ENCODE data around the gene FOLR2.

The FOLR2 gene

DNA sequence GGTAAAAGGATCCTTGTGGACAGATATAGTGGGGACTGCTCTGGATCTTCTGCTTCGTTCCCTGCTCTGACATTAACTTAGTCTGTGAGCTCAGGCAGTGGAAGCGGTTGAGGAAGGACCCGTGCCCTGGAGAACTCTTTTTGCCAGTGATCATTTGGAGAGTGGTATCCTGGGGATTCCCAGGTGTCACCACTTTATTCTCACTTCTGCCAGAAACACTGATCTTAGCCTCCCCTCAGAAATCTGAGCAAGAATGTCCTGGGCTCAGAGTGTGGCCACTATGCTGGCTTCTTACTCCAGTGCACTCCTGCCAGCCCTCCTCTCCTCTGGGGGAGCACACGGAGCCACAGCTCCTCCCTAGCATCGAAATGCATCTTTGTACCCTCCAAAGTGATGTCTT, 35.0 kb downstream of the FOLR2 start:
- no peak for TF ChIP-seq YY1 (IDR thresholded peaks at IDR 0.05; ENCODE audit: low read depth)
- TF ChIP-seq, protein P1, sequence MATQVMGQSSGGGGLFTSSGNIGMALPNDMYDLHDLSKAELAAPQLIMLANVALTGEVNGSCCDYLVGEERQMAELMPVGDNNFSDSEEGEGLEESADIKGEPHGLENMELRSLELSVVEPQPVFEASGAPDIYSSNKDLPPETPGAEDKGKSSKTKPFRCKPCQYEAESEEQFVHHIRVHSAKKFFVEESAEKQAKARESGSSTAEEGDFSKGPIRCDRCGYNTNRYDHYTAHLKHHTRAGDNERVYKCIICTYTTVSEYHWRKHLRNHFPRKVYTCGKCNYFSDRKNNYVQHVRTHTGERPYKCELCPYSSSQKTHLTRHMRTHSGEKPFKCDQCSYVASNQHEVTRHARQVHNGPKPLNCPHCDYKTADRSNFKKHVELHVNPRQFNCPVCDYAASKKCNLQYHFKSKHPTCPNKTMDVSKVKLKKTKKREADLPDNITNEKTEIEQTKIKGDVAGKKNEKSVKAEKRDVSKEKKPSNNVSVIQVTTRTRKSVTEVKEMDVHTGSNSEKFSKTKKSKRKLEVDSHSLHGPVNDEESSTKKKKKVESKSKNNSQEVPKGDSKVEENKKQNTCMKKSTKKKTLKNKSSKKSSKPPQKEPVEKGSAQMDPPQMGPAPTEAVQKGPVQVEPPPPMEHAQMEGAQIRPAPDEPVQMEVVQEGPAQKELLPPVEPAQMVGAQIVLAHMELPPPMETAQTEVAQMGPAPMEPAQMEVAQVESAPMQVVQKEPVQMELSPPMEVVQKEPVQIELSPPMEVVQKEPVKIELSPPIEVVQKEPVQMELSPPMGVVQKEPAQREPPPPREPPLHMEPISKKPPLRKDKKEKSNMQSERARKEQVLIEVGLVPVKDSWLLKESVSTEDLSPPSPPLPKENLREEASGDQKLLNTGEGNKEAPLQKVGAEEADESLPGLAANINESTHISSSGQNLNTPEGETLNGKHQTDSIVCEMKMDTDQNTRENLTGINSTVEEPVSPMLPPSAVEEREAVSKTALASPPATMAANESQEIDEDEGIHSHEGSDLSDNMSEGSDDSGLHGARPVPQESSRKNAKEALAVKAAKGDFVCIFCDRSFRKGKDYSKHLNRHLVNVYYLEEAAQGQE (IDR thresholded peaks at IDR 0.05; ENCODE audit: low read depth): no peak
- TF ChIP-seq TEAD4 (IDR thresholded peaks at IDR 0.05): no peak
- TF ChIP-seq, protein P2, sequence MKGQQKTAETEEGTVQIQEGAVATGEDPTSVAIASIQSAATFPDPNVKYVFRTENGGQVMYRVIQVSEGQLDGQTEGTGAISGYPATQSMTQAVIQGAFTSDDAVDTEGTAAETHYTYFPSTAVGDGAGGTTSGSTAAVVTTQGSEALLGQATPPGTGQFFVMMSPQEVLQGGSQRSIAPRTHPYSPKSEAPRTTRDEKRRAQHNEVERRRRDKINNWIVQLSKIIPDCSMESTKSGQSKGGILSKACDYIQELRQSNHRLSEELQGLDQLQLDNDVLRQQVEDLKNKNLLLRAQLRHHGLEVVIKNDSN (IDR thresholded peaks at IDR 0.05): no peak
- TF ChIP-seq NFIC (IDR thresholded peaks at IDR 0.05): no peak
- no peak for TF ChIP-seq CEBPB (IDR thresholded peaks at IDR 0.05)
- TF ChIP-seq, protein P3, sequence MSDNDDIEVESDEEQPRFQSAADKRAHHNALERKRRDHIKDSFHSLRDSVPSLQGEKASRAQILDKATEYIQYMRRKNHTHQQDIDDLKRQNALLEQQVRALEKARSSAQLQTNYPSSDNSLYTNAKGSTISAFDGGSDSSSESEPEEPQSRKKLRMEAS (IDR thresholded peaks at IDR 0.05): no peak
- TF ChIP-seq EP300 (IDR thresholded peaks at IDR 0.05; ENCODE audit: borderline replicate concordance): no peak
- TF ChIP-seq RAD21 (IDR thresholded peaks at IDR 0.05; ENCODE audit: low read depth): no peak
- TF ChIP-seq ZBTB7A (IDR thresholded peaks at IDR 0.05; ENCODE audit: low read depth): no peak
- TF ChIP-seq TAF1 (IDR thresholded peaks at IDR 0.05; ENCODE audit: low read depth): no peak
- TF ChIP-seq FOXM1 (IDR thresholded peaks at IDR 0.05; ENCODE audit: borderline replicate concordance, low read depth): no peak
- no peak for TF ChIP-seq TCF12 (IDR thresholded peaks at IDR 0.05; ENCODE audit: low read depth)
- no peak for TF ChIP-seq EGR1 (IDR thresholded peaks at IDR 0.05)
- TF ChIP-seq CREB1 (IDR thresholded peaks at IDR 0.05; ENCODE audit: low read depth): no peak

DNA sequence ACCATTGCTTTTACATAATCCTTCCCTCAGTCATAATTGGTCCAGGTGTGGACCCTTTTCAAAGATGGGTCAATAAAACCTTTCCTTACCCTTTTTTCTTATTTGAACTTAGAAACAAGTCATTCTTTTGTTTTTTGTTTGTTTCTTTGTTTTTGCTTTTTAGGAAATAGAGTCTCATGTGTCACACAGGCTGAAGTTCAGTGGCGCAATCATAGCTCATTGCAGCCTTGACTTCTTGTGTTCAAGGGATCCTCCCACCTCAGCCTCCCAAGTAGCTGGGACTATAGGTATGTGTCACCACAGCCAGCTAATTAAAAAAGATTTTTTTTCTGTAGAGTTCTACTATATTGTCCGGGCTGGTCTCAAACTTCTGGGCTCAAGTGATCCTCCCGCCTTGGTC, 36.8 kb downstream of the FOLR2 start:
- TF ChIP-seq, protein P2 (IDR thresholded peaks at IDR 0.05): no peak
- TF ChIP-seq, protein P3 (IDR thresholded peaks at IDR 0.05): no peak
- TF ChIP-seq TEAD4 (IDR thresholded peaks at IDR 0.05) (no peak), EP300 (IDR thresholded peaks at IDR 0.05; ENCODE audit: borderline replicate concordance) (no peak), CEBPB (IDR thresholded peaks at IDR 0.05) (no peak), EGR1 (IDR thresholded peaks at IDR 0.05) (no peak), ZBTB7A (IDR thresholded peaks at IDR 0.05; ENCODE audit: low read depth) (no peak), TAF1 (IDR thresholded peaks at IDR 0.05; ENCODE audit: low read depth) (no peak), YY1 (IDR thresholded peaks at IDR 0.05; ENCODE audit: low read depth) (no peak), RAD21 (IDR thresholded peaks at IDR 0.05; ENCODE audit: low read depth) (no peak)

DNA sequence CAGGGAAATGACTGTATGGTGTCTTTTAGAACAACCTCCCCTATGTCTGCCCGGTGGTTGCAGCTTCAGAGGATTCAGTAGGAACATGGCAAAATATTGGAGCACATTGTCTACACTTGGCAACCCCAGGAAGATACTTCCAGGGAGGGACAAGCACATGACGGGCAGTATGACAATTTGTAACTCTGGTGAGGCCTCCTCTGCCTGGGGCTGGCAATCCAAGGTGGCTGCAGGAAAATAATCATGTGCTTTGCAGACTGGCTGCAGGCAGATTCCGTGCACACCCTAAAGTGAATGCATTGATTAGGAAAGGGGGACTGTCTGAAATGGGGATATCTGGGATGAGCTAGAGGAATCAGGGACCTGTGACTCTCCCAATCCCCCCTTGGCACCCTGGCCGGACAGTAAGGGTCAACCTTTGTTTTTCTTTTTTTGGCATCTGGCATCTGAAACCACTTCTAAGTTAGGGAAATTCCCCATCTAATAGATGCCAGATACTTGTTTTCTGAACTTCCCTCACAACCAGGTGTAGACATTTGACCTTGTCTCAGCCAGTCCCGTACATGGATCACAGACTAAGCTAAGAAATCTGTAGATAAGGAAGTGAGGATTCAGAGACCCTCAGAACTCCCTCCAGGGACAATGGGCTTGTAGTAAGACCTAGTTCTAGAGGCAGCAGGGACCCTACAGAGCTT, 37.9 kb downstream of the FOLR2 start:
- TF ChIP-seq RAD21 (IDR thresholded peaks at IDR 0.05; ENCODE audit: low read depth): no peak
- TF ChIP-seq, protein P1 (IDR thresholded peaks at IDR 0.05; ENCODE audit: low read depth): no peak
- TF ChIP-seq CEBPB (IDR thresholded peaks at IDR 0.05): no peak
- TF ChIP-seq YY1 (IDR thresholded peaks at IDR 0.05; ENCODE audit: low read depth): no peak
- TF ChIP-seq FOXM1 (IDR thresholded peaks at IDR 0.05; ENCODE audit: borderline replicate concordance, low read depth): no peak
- TF ChIP-seq, protein P3 (IDR thresholded peaks at IDR 0.05): no peak
- TF ChIP-seq TEAD4 (IDR thresholded peaks at IDR 0.05): no peak
- no peak for TF ChIP-seq TAF1 (IDR thresholded peaks at IDR 0.05; ENCODE audit: low read depth)
- no peak for TF ChIP-seq EP300 (IDR thresholded peaks at IDR 0.05; ENCODE audit: borderline replicate concordance)
- no peak for TF ChIP-seq CREB1 (IDR thresholded peaks at IDR 0.05; ENCODE audit: low read depth)
- no peak for TF ChIP-seq ZBTB7A (IDR thresholded peaks at IDR 0.05; ENCODE audit: low read depth)
- TF ChIP-seq NFIC (IDR thresholded peaks at IDR 0.05): no peak
- no peak for TF ChIP-seq TCF12 (IDR thresholded peaks at IDR 0.05; ENCODE audit: low read depth)
- TF ChIP-seq, protein P2 (IDR thresholded peaks at IDR 0.05): no peak
- no peak for TF ChIP-seq EGR1 (IDR thresholded peaks at IDR 0.05)

DNA sequence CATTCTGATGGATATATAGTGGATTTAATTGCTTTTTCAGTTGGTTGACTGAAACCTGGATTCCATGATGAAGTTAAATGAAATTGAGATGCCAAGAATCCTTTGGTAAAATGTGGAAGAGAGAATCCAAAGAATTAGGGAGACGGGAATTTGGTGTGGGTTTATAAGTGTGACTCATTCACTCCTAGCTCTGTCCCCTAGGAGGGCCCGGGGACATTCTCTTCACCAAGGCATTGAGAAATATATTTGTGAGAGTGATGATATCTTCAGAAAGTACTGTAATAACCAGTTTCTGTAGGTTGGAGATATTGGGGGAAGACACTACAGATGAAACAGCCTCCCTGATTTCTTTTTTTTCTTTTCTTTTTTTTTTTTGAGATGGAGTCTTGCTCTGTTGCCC, 41.0 kb downstream of the FOLR2 start:
- no peak for TF ChIP-seq CEBPB (IDR thresholded peaks at IDR 0.05)
- TF ChIP-seq, protein P3 (IDR thresholded peaks at IDR 0.05): no peak
- TF ChIP-seq TAF1 (IDR thresholded peaks at IDR 0.05; ENCODE audit: low read depth): no peak
- no peak for TF ChIP-seq CREB1 (IDR thresholded peaks at IDR 0.05; ENCODE audit: low read depth)
- TF ChIP-seq, protein P1 (IDR thresholded peaks at IDR 0.05; ENCODE audit: low read depth): no peak

Measured in Ishikawa (cell line).